Loucy (cell line): ENCODE results near the gene SMYD2.

Experiments used
- H2AFZ ChIP-seq: fragments of 200-600 bp; sonication (generic); 2 replicates; pipeline ENCODE4 v1.6.0; 2016; ENCODE audit warnings: antibody characterized with exemption, mild to moderate bottlenecking, low read length, moderate library complexity
- H3F3A ChIP-seq: fragments of 200-600 bp; 2 replicates; pipeline ENCODE4 v1.6.0; 2016; ENCODE audit warnings: antibody characterized with exemption, low read depth, mild to moderate bottlenecking
- H3K27me3 ChIP-seq: fragments of 200-600 bp; sonication (generic); 2 replicates; pipeline ENCODE4 v1.6.1; 2014; ENCODE audit warnings: low read length, mild to moderate bottlenecking; ENCODE audit not compliant: insufficient read depth, poor library complexity, severe bottlenecking
- H3K36me3 ChIP-seq: fragments of 200-600 bp; sonication (generic); 2 replicates; pipeline ENCODE4 v1.6.1; 2016; ENCODE audit warnings: low read length; ENCODE audit not compliant: insufficient read depth
- H3K4me1 ChIP-seq: fragments of 200-600 bp; sonication (generic); 2 replicates; pipeline ENCODE4 v1.5.1; 2014; ENCODE audit warnings: low read length, mild to moderate bottlenecking; ENCODE audit not compliant: insufficient read depth, poor library complexity, severe bottlenecking
- H3K4me2 ChIP-seq: fragments of 200-600 bp; sonication (generic); 2 replicates; pipeline ENCODE4 v1.6.0; 2014; ENCODE audit warnings: antibody characterized with exemption, low read length, low read depth, mild to moderate bottlenecking; ENCODE audit not compliant: poor library complexity, severe bottlenecking
- H3K4me3 ChIP-seq: fragments of 200-600 bp; sonication (generic); 2 replicates; pipeline ENCODE4 v1.5.1; 2014; ENCODE audit warnings: low read length, mild to moderate bottlenecking, mixed read lengths; ENCODE audit not compliant: poor library complexity, severe bottlenecking
- H3K79me2 ChIP-seq: fragments of 200-600 bp; sonication (generic); 2 replicates; pipeline ENCODE4 v1.6.1; 2014; ENCODE audit warnings: low read length; ENCODE audit not compliant: insufficient read depth
- H3K9ac ChIP-seq: fragments of 200-600 bp; sonication (generic); 2 replicates; pipeline ENCODE4 v1.6.0; 2014; ENCODE audit warnings: mild to moderate bottlenecking, low read depth, low read length, moderate library complexity; ENCODE audit not compliant: poor library complexity, severe bottlenecking
- H3K9me2 ChIP-seq: fragments of 200-600 bp; sonication (generic); replicated peaks from 2 replicates; pipeline ENCODE4 v1.6.1; 2016; ENCODE audit warnings: low read depth, low read length, mixed read lengths
- H3K9me3 ChIP-seq: fragments of 200-600 bp; sonication (generic); 2 replicates; pipeline ENCODE4 v1.6.1; 2014; ENCODE audit warnings: mild to moderate bottlenecking, antibody characterized with exemption, low read length, low read depth; ENCODE audit not compliant: insufficient read depth
- H4K20me1 ChIP-seq: fragments of 200-600 bp; sonication (generic); 2 replicates; pipeline ENCODE4 v1.6.0; 2014; ENCODE audit warnings: antibody characterized with exemption, low read length, mild to moderate bottlenecking; ENCODE audit not compliant: insufficient read depth, poor library complexity, severe bottlenecking
- CTCF ChIP-seq: fragments of 200-600 bp; sonication (generic); conservative IDR thresholded peaks from 2 replicates; pipeline ENCODE4 v1.5.1; 2014; ENCODE audit warnings: mild to moderate bottlenecking, antibody characterized with exemption, low read length
- EZH2phosphoT487 ChIP-seq: fragments of 200-600 bp; IDR thresholded peaks from 2 replicates; pipeline ENCODE4 v1.6.1; 2018; ENCODE audit warnings: antibody characterized with exemption, mild to moderate bottlenecking, moderate library complexity, borderline replicate concordance

The SMYD2 gene

GRCh38 chr1:214337015-214337414 lies 56.1 kb downstream of the SMYD2 start:
- H3F3A ChIP-seq = no peaks in the 10 kb centered on the region
- H3K9me2 ChIP-seq = no peaks in the 10 kb centered on the region
- no peaks in the 10 kb centered on the region for H3K79me2 ChIP-seq
- H3K9ac ChIP-seq = no peak overlapping the region
- no peak overlapping the region for H3K4me3 ChIP-seq
- H2AFZ ChIP-seq = no peak overlapping the region
- no peak overlapping the region for H3K4me2 ChIP-seq
- H3K9me3 ChIP-seq = no peaks in the 10 kb centered on the region
- H3K4me1 ChIP-seq = no peaks in the 10 kb centered on the region
- no peaks in the 10 kb centered on the region for H3K27me3 ChIP-seq
- no peak for TF ChIP-seq EZH2phosphoT487
- no peak for TF ChIP-seq CTCF
- no peaks in the 10 kb centered on the region for H4K20me1 ChIP-seq
- H3K36me3 ChIP-seq = peaks cover 51% of the 10 kb centered on the region; the same call in 1 of the 2 replicates

DNA sequence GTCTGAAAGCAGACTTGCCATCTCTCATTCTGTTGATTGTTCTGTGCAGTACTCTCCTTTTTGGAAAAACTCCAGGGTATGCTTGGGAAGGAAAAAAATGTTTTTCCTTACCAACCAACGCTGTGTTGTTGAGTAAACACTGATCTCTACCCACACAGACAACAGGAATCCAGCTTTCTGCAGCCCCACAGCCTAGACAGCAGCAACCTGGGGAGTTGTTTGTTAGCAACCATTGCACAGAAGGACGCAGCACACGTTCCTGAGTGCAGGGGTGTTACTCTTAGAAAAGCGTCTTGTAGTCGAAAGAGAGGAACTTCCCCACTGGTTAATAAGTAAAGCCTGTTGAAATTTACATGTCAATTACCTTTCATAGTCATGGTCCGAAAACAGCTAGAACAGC lies 56.6 kb downstream of the SMYD2 start:
- H3K9ac ChIP-seq = no peak overlapping the region
- no peaks in the 10 kb centered on the region for H3F3A ChIP-seq

GRCh38 chr1:214338212-214338611 lies 57.3 kb downstream of the SMYD2 start:
- H3F3A ChIP-seq = no peaks in the 10 kb centered on the region
- no peaks in the 10 kb centered on the region for H3K27me3 ChIP-seq
- no peak overlapping the region for H3K4me2 ChIP-seq
- no peak overlapping the region for H3K9ac ChIP-seq
- peaks cover 43% of the 10 kb centered on the region; the same call in 1 of the 2 replicates for H3K36me3 ChIP-seq
- no peak overlapping the region for H2AFZ ChIP-seq
- no peaks in the 10 kb centered on the region for H3K9me3 ChIP-seq
- no peaks in the 10 kb centered on the region for H4K20me1 ChIP-seq
- H3K9me2 ChIP-seq = no peaks in the 10 kb centered on the region
- H3K79me2 ChIP-seq = no peaks in the 10 kb centered on the region
- H3K4me1 ChIP-seq = no peaks in the 10 kb centered on the region
- TF ChIP-seq EZH2phosphoT487 (no peak), CTCF (no peak)
- no peak overlapping the region for H3K4me3 ChIP-seq

More for the DNA sequence above, 56.6 kb downstream of the SMYD2 start:
- H2AFZ ChIP-seq = no peak overlapping the region
- TF ChIP-seq EZH2phosphoT487 = no peak
- TF ChIP-seq CTCF = no peak
- no peaks in the 10 kb centered on the region for H3K4me1 ChIP-seq
- no peak overlapping the region for H3K4me3 ChIP-seq
- H3K9me2 ChIP-seq = no peaks in the 10 kb centered on the region
- no peak overlapping the region for H3K4me2 ChIP-seq
- H4K20me1 ChIP-seq = no peaks in the 10 kb centered on the region
- no peaks in the 10 kb centered on the region for H3K27me3 ChIP-seq
- no peaks in the 10 kb centered on the region for H3K9me3 ChIP-seq
- H3K36me3 ChIP-seq = peaks cover 46% of the 10 kb centered on the region; the same call in 1 of the 2 replicates
- no peaks in the 10 kb centered on the region for H3K79me2 ChIP-seq
